HEK293 (cell line): ENCODE measurements around the gene ANKH.

Experiments used
- CTCF ChIA-PET: fragments of 350-600 bp; formaldehyde crosslinking; extraction: SDS; loops from one replicate; lab custom pipeline; 2021; ENCODE audit warnings: antibody characterized with exemption; lab: Yijun Ruan, JAX
- POLR2A ChIA-PET: fragments of 300-600 bp; formaldehyde crosslinking; extraction: SDS; loops from one replicate; lab custom pipeline; 2020; ENCODE audit warnings: antibody characterized with exemption, inconsistent platforms; lab: Yijun Ruan, JAX
- H3K27ac ChIP-seq: fragments of 200-500 bp; sonication (Bioruptor generic); 2 replicates; pipeline ENCODE4 v1.5.1; 2014; ENCODE audit warnings: low read depth, low read length, control low read depth, inconsistent platforms; ENCODE audit errors: extremely low read depth
- H3K36me3 ChIP-seq, 2 experiments: fragments of 200-500 bp in 1 of 2; sonication (Bioruptor generic) in 1 of 2; 1 replicate in 1 of 2; 2 replicates in 1 of 2; pipeline ENCODE4 v1.5.1; 2014 to 2017; ENCODE audit warnings: inconsistent platforms in 2 of 2, low read length in 2 of 2; ENCODE audit not compliant: control insufficient read depth in 2 of 2, insufficient read depth in 1 of 2
- H3K4me1 ChIP-seq: fragments of 200-500 bp; sonication (Bioruptor generic); 2 replicates; pipeline ENCODE4 v1.5.1; 2014; ENCODE audit warnings: mild to moderate bottlenecking, low read length, inconsistent platforms; ENCODE audit not compliant: control insufficient read depth, insufficient read depth
- H3K4me3 ChIP-seq: 2 replicates; pipeline ENCODE4 v1.5.1; 2011; ENCODE audit warnings: low read depth, mild to moderate bottlenecking, control low read depth, low read length, moderate library complexity
- H3K9me3 ChIP-seq: fragments of 200-500 bp; sonication (Bioruptor generic); 2 replicates; pipeline ENCODE4 v1.5.1; 2014; ENCODE audit warnings: low read depth, low read length, inconsistent platforms; ENCODE audit not compliant: control insufficient read depth, insufficient read depth
- BCL11B ChIP-seq: fragments of 450-650 bp; formaldehyde crosslinking; IDR thresholded peaks from 2 replicates; pipeline ENCODE4 v1.5.1; 2016; ENCODE audit warnings: low read depth, missing biosample characterization, missing genetic modification characterization
- GLIS2 ChIP-seq: fragments of 450-650 bp; formaldehyde crosslinking; IDR thresholded peaks from 2 replicates; pipeline ENCODE4 v1.5.1; 2016; ENCODE audit warnings: missing biosample characterization, missing genetic modification characterization
- HOXA7 ChIP-seq: sonication (generic); formaldehyde crosslinking; IDR thresholded peaks from 2 replicates; pipeline ENCODE4 v1.8.1; 2022; ENCODE audit warnings: missing genetic modification reagents, borderline replicate concordance
- HOXC10 ChIP-seq: sonication (generic); formaldehyde crosslinking; IDR thresholded peaks from 2 replicates; pipeline ENCODE4 v1.8.1; 2023; ENCODE audit warnings: mild to moderate bottlenecking, missing genetic modification reagents
- INSM2 ChIP-seq: fragments of 450-650 bp; formaldehyde crosslinking; IDR thresholded peaks from 2 replicates; pipeline ENCODE4 v1.5.1; 2016; ENCODE audit warnings: missing biosample characterization, missing genetic modification characterization
- MZF1 ChIP-seq: fragments of 450-650 bp; formaldehyde crosslinking; IDR thresholded peaks from 2 replicates; pipeline ENCODE4 v1.5.1; 2017; ENCODE audit warnings: missing biosample characterization, missing genetic modification characterization, borderline replicate concordance
- PRDM2 ChIP-seq: fragments of 450-650 bp; formaldehyde crosslinking; IDR thresholded peaks from 2 replicates; pipeline ENCODE4 v1.5.1; 2016; ENCODE audit warnings: missing biosample characterization, missing genetic modification characterization, borderline replicate concordance
- PRDM6 ChIP-seq: fragments of 450-650 bp; formaldehyde crosslinking; IDR thresholded peaks from 2 replicates; pipeline ENCODE4 v1.5.1; 2017; ENCODE audit warnings: missing biosample characterization, missing genetic modification characterization
- ZEB2 ChIP-seq: fragments of 450-650 bp; formaldehyde crosslinking; IDR thresholded peaks from 2 replicates; pipeline ENCODE4 v1.5.1; 2016; ENCODE audit warnings: missing biosample characterization, missing genetic modification characterization
- ZFP41 ChIP-seq: fragments of 450-650 bp; formaldehyde crosslinking; IDR thresholded peaks from 2 replicates; pipeline ENCODE4 v1.5.1; 2016; ENCODE audit warnings: missing biosample characterization, missing genetic modification characterization, borderline replicate concordance
- ZFP69B ChIP-seq: fragments of 450-650 bp; formaldehyde crosslinking; IDR thresholded peaks from 2 replicates; pipeline ENCODE4 v1.5.1; 2016; ENCODE audit warnings: missing biosample characterization, missing genetic modification characterization
- ZNF155 ChIP-seq: fragments of 450-650 bp; formaldehyde crosslinking; IDR thresholded peaks from 2 replicates; pipeline ENCODE4 v1.5.1; 2016; ENCODE audit warnings: missing biosample characterization, missing genetic modification characterization
- ZNF248 ChIP-seq: fragments of 450-650 bp; formaldehyde crosslinking; IDR thresholded peaks from 2 replicates; pipeline ENCODE4 v1.5.1; 2017; ENCODE audit warnings: missing biosample characterization, missing genetic modification characterization
- ZNF324 ChIP-seq: fragments of 450-650 bp; formaldehyde crosslinking; IDR thresholded peaks from 2 replicates; pipeline ENCODE4 v1.5.1; 2016; ENCODE audit warnings: missing biosample characterization, missing genetic modification characterization
- ZNF341 ChIP-seq: fragments of 450-650 bp; formaldehyde crosslinking; IDR thresholded peaks from 2 replicates; pipeline ENCODE4; 2016; ENCODE audit warnings: low read depth, missing biosample characterization, missing genetic modification characterization
- ZNF354C ChIP-seq: fragments of 450-650 bp; formaldehyde crosslinking; IDR thresholded peaks from 2 replicates; pipeline ENCODE4 v1.5.1; 2016; ENCODE audit warnings: missing biosample characterization, missing genetic modification characterization, low read depth, borderline replicate concordance
- ZNF398 ChIP-seq: fragments of 450-650 bp; formaldehyde crosslinking; IDR thresholded peaks from 2 replicates; pipeline ENCODE4 v1.5.1; 2017; ENCODE audit warnings: missing biosample characterization, missing genetic modification characterization
- ZNF416 ChIP-seq: fragments of 450-650 bp; formaldehyde crosslinking; IDR thresholded peaks from 2 replicates; pipeline ENCODE4 v1.5.1; 2016; ENCODE audit warnings: missing biosample characterization, missing genetic modification characterization
- ZNF473 ChIP-seq: fragments of 450-650 bp; formaldehyde crosslinking; IDR thresholded peaks from 2 replicates; pipeline ENCODE4 v1.5.1; 2017; ENCODE audit warnings: missing biosample characterization, missing genetic modification characterization
- ZNF521 ChIP-seq: fragments of 450-650 bp; formaldehyde crosslinking; IDR thresholded peaks from 2 replicates; pipeline ENCODE4 v1.5.1; 2017; ENCODE audit warnings: missing biosample characterization, mild to moderate bottlenecking, missing genetic modification characterization
- ZNF561 ChIP-seq: fragments of 450-650 bp; IDR thresholded peaks from 2 replicates; pipeline ENCODE4 v1.5.1; 2018; ENCODE audit warnings: missing biosample characterization, missing genetic modification characterization, borderline replicate concordance
- ZNF580 ChIP-seq: fragments of 450-650 bp; formaldehyde crosslinking; IDR thresholded peaks from 2 replicates; pipeline ENCODE4 v1.5.1; 2016; ENCODE audit warnings: missing biosample characterization, missing genetic modification characterization
- ZNF610 ChIP-seq: fragments of 450-650 bp; formaldehyde crosslinking; IDR thresholded peaks from 2 replicates; pipeline ENCODE4 v1.5.1; 2016; ENCODE audit warnings: missing biosample characterization, missing genetic modification characterization, borderline replicate concordance
- ZNF747 ChIP-seq: fragments of 450-650 bp; formaldehyde crosslinking; IDR thresholded peaks from 2 replicates; pipeline ENCODE4 v1.5.1; 2016; ENCODE audit warnings: missing biosample characterization, missing genetic modification characterization
- ZNF76 ChIP-seq: fragments of 450-650 bp; formaldehyde crosslinking; IDR thresholded peaks from 2 replicates; pipeline ENCODE4; 2016; ENCODE audit warnings: low read depth, missing biosample characterization, missing genetic modification characterization, borderline replicate concordance
- ZNF768 ChIP-seq: fragments of 450-650 bp; formaldehyde crosslinking; IDR thresholded peaks from 2 replicates; pipeline ENCODE4 v1.5.1; 2018; ENCODE audit warnings: missing biosample characterization, mild to moderate bottlenecking, missing genetic modification characterization
- ZNF785 ChIP-seq: fragments of 450-650 bp; formaldehyde crosslinking; IDR thresholded peaks from 2 replicates; pipeline ENCODE4 v1.5.1; 2016; ENCODE audit warnings: missing biosample characterization, missing genetic modification characterization

Gene ANKH

GRCh38 chr5:14771972-14772371, 99.6 kb downstream of the ANKH start:
- Histone ChIP-seq H3K4me3 (no peak overlapping the region), H3K36me3 (no peaks in the 10 kb centered on the region), H3K4me1 (peaks cover 13% of the 10 kb centered on the region), H3K27ac (no peak overlapping the region), H3K9me3 (no peaks in the 10 kb centered on the region)
- POLR2A ChIA-PET = no interaction called here
- TF ChIP-seq GLIS2 (tag by site-specific recombination) (no peak), ZNF561 (tag by site-specific recombination) (no peak), ZNF473 (no peak), ZNF398 (tag by site-specific recombination) (no peak), ZFP41 (tag by site-specific recombination) (no peak), PRDM6 (tag by site-specific recombination) (no peak), ZNF324 (tag by site-specific recombination) (no peak), ZNF580 (tag by site-specific recombination) (no peak), ZNF354C (tag by site-specific recombination) (no peak), MZF1 (tag by site-specific recombination) (no peak), INSM2 (no peak), HOXA7 (CRISPR knock-in tag) (no peak), ZNF155 (tag by site-specific recombination) (no peak), ZNF341 (tag by site-specific recombination) (no peak), ZNF76 (tag by site-specific recombination) (no peak), HOXC10 (CRISPR knock-in tag) (no peak), ZNF416 (no peak), ZNF768 (tag by site-specific recombination) (no peak), ZNF521 (no peak), ZNF248 (tag by site-specific recombination) (no peak)
- CTCF ChIA-PET = interaction anchor here (2.7 kb wide), 1 partner anchor 44 kb away, joined by 9 read pairs; no protein-coding TSS in a partner anchor

GRCh38 chr5:14771189-14771588, 100.4 kb downstream of the ANKH start:
- Histone ChIP-seq H3K27ac (no peak overlapping the region), H3K4me1 (peaks cover 13% of the 10 kb centered on the region), H3K9me3 (no peaks in the 10 kb centered on the region), H3K36me3 (no peaks in the 10 kb centered on the region), H3K4me3 (no peak overlapping the region)
- ChIA-PET CTCF (interaction anchor here (0.6 to 2.7 kb wide), 2 partner anchors 44 to 85 kb away, joined by 3 to 9 read pairs; no protein-coding TSS in a partner anchor), POLR2A (no interaction called here)
- TF ChIP-seq ZFP69B (no peak), ZNF785 (tag by site-specific recombination) (no peak), ZNF610 (tag by site-specific recombination) (no peak), BCL11B (no peak), ZNF747 (no peak), ZEB2 (tag by site-specific recombination) (no peak), PRDM2 (no peak)
